PC-3 (cell line): ENCODE results near the gene E2F2.

Experiments used
- CTCF ChIP-seq: fragments of 300-600 bp; sonication (generic); conservative IDR thresholded peaks from 2 replicates; pipeline ENCODE4 v1.5.1; 2017; ENCODE audit warnings: antibody characterized with exemption, low read depth, mild to moderate bottlenecking, low read length
- EZH2 ChIP-seq: fragments of 300-600 bp; sonication (generic); IDR thresholded peaks from one replicate; pipeline ENCODE4 v1.6.1; 2017; ENCODE audit warnings: antibody characterized with exemption, mild to moderate bottlenecking, low read length; ENCODE audit not compliant: unreplicated experiment
- EZH2phosphoT487 ChIP-seq: fragments of 300-600 bp; sonication (generic); IDR thresholded peaks from 2 replicates; pipeline ENCODE4 v1.6.1; 2018; ENCODE audit warnings: mild to moderate bottlenecking, antibody characterized with exemption, low read length, borderline replicate concordance

GRCh38 chr1:23502951-23503350 is 28.1 kb downstream of the E2F2 start:
- TF ChIP-seq CTCF, result no peak
- no peak for TF ChIP-seq EZH2phosphoT487
- TF ChIP-seq EZH2, result no peak
